ENCODE data around the gene FITM1. TPM values are rescaled to one million over a fixed set of nuclear protein-coding genes. Genes with fewer than 3 reads are reported as not detected.

Gene FITM1
- total RNA-seq, 2 donors from 2014 or later, result 1.1 TPM; not detected in 1

DNA sequence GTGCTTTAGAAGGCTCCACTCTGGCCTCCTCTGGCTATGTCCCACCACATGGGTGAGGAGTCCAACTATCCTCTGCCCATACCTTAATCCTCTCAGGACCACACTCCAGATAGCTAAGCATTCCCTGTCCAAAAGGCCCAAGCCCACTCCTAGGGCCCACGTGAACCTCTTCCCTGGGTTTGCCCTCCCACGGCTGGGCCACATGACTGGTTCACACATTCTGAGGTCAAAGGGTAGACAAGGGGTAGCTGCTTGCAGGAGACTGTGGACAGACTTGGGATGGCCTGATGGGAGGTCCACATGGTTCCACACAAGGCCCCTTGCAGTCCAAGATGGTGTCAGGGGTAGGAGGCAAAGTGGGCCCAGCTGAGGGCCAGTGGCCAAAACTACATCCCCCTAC, 42.4 kb upstream of the FITM1 start:
- WGBS, 2 experiments (ENCODE audit: insufficient coverage in 1 of 2, insufficient read length in 1 of 2), result 91 to 100% methylated on average over 1 to 2 of the region's 2 CpGs
- Histone ChIP-seq H3K9me3 (ENCODE audit: control insufficient read depth, low read length) (no peaks in the 10 kb centered on the region), H3K27ac (ENCODE audit: low read depth, low read length) (no peak overlapping the region), H3K9ac (ENCODE audit: extremely low read depth, low read length, poor library complexity, severe bottlenecking) (no peak overlapping the region), H3K27me3 (ENCODE audit: control insufficient read depth, insufficient read depth, low read length, poor library complexity, severe bottlenecking) (peaks cover 16% of the 10 kb centered on the region), H3K4me1 (ENCODE audit: control insufficient read depth, insufficient read depth, low read length) (peaks cover 13% of the 10 kb centered on the region), H3K4me3 (ENCODE audit: low read length) (no peak overlapping the region), H3K36me3 (ENCODE audit: control insufficient read depth, insufficient read depth, low read length) (no peaks in the 10 kb centered on the region)
- no peak for TF ChIP-seq CTCF (conservative IDR thresholded peaks at IDR 0.05)
- no peaks in the 10 kb centered on the region for H3K36me3 Mint-ChIP-seq (ENCODE audit: low read depth)
- peaks cover 39% of the 10 kb centered on the region for H3K4me1 Mint-ChIP-seq
- DNase-seq, result no peak
- no peaks in the 10 kb centered on the region for H3K9me3 Mint-ChIP-seq
- H3K27ac Mint-ChIP-seq, result no peak overlapping the region
- no peak overlapping the region for H3K4me3 Mint-ChIP-seq
- H3K27me3 Mint-ChIP-seq (ENCODE audit: insufficient read depth), result peaks cover 22% of the 10 kb centered on the region

GRCh38 chr14:24089890-24090289, 40.6 kb upstream of the FITM1 start:
- H3K27me3 ChIP-seq (ENCODE audit: control insufficient read depth, insufficient read depth, low read length, poor library complexity, severe bottlenecking), result no peaks in the 10 kb centered on the region
- no peak for DNase-seq
- H3K27ac ChIP-seq (ENCODE audit: low read depth, low read length), result no peak overlapping the region
- peaks cover 13% of the 10 kb centered on the region for H3K4me1 ChIP-seq (ENCODE audit: control insufficient read depth, insufficient read depth, low read length)
- Mint-ChIP-seq H3K9me3 (no peaks in the 10 kb centered on the region), H3K4me3 (no peak overlapping the region), H3K27me3 (ENCODE audit: insufficient read depth) (peaks cover 15% of the 10 kb centered on the region), H3K36me3 (ENCODE audit: low read depth) (no peaks in the 10 kb centered on the region), H3K27ac (no peak overlapping the region), H3K4me1 (peaks cover 43% of the 10 kb centered on the region)
- H3K9ac ChIP-seq (ENCODE audit: extremely low read depth, low read length, poor library complexity, severe bottlenecking), result no peak overlapping the region
- H3K9me3 ChIP-seq (ENCODE audit: control insufficient read depth, low read length), result no peaks in the 10 kb centered on the region
- H3K4me3 ChIP-seq (ENCODE audit: low read length), result no peak overlapping the region
- no peak for TF ChIP-seq CTCF (conservative IDR thresholded peaks at IDR 0.05)
- no peaks in the 10 kb centered on the region for H3K36me3 ChIP-seq (ENCODE audit: control insufficient read depth, insufficient read depth, low read length)
- 91 to 100% methylated on average over 4 of the region's 6 CpGs for WGBS, 2 experiments (ENCODE audit: insufficient coverage in 1 of 2, insufficient read length in 1 of 2)

GRCh38 chr14:24092110-24092504, 38.4 kb upstream of the FITM1 start:
- no peaks in the 10 kb centered on the region for H3K36me3 ChIP-seq (ENCODE audit: control insufficient read depth, insufficient read depth, low read length)
- H3K9me3 ChIP-seq (ENCODE audit: control insufficient read depth, low read length), result no peaks in the 10 kb centered on the region
- no peak overlapping the region for H3K9ac ChIP-seq (ENCODE audit: extremely low read depth, low read length, poor library complexity, severe bottlenecking)
- no peak overlapping the region for H3K4me3 Mint-ChIP-seq
- H3K27ac ChIP-seq (ENCODE audit: low read depth, low read length), result no peak overlapping the region
- no peak for DNase-seq
- no peaks in the 10 kb centered on the region for H3K9me3 Mint-ChIP-seq
- H3K4me1 ChIP-seq (ENCODE audit: control insufficient read depth, insufficient read depth, low read length), result peaks cover 4% of the 10 kb centered on the region
- no peak overlapping the region for H3K4me3 ChIP-seq (ENCODE audit: low read length)
- H3K4me1 Mint-ChIP-seq, result peaks cover 33% of the 10 kb centered on the region
- TF ChIP-seq CTCF (conservative IDR thresholded peaks at IDR 0.05), result no peak
- peaks cover 13% of the 10 kb centered on the region for H3K27me3 Mint-ChIP-seq (ENCODE audit: insufficient read depth)
- no peaks in the 10 kb centered on the region for H3K27me3 ChIP-seq (ENCODE audit: control insufficient read depth, insufficient read depth, low read length, poor library complexity, severe bottlenecking)
- H3K27ac Mint-ChIP-seq, result no peak overlapping the region
- peaks cover 11% of the 10 kb centered on the region for H3K36me3 Mint-ChIP-seq (ENCODE audit: low read depth)
